ENCODE data around the gene CLEC7A. TPM values are rescaled to one million over a fixed set of nuclear protein-coding genes. Genes with fewer than 3 reads are reported as not detected.

The CLEC7A gene
- total RNA-seq, 4 donors from 2014 or later = 2.8 to 14.4 (median 4.7) TPM

GRCh38 chr12:10082117-10082874 is 47.7 kb downstream of the CLEC7A start:
- no peaks in the 10 kb centered on the region for H3K4me1 ChIP-seq
- TF ChIP-seq CTCF (IDR thresholded peaks at IDR 0.05) (no peak), POLR2A (IDR thresholded peaks at IDR 0.05) (no peak)
- no peaks in the 10 kb centered on the region for H3K36me3 ChIP-seq
- H3K9me3 ChIP-seq = peaks cover 0 to 4% of the 10 kb centered on the region in 2 donors
- no peak overlapping the region for H3K4me3 ChIP-seq
- no peaks in the 10 kb centered on the region for H3K27me3 ChIP-seq
- DNase-seq = no peak
- no peak overlapping the region for H3K27ac ChIP-seq
- intact Hi-C loops (cut with DNase I; ENCODE audit: low total_unique reads) = no loop called here

GRCh38 chr12:10075451-10075850 is 54.5 kb downstream of the CLEC7A start:
- TF ChIP-seq CTCF (IDR thresholded peaks at IDR 0.05) = no peak
- TF ChIP-seq POLR2A (IDR thresholded peaks at IDR 0.05) = no peak

GRCh38 chr12:10073261-10073660 is 56.7 kb downstream of the CLEC7A start:
- intact Hi-C loops (cut with DNase I; ENCODE audit: low total_unique reads) = no loop called here
- Histone ChIP-seq H3K27me3 (no peaks in the 10 kb centered on the region), H3K4me1 (no peaks in the 10 kb centered on the region), H3K4me3 (no peak overlapping the region), H3K9me3 (no peaks in the 10 kb centered on the region), H3K36me3 (no peaks in the 10 kb centered on the region), H3K27ac (no peak overlapping the region)
- TF ChIP-seq CTCF (IDR thresholded peaks at IDR 0.05) = no peak
- no peak for DNase-seq

More at GRCh38 chr12:10075451-10075850, 54.5 kb downstream of the CLEC7A start:
- intact Hi-C loops (cut with DNase I; ENCODE audit: low total_unique reads) = no loop called here
- Histone ChIP-seq H3K4me3 (no peak overlapping the region), H3K27me3 (no peaks in the 10 kb centered on the region), H3K27ac (peak overlapping the region in 1 of 2 donors; percentile 12), H3K9me3 (no peaks in the 10 kb centered on the region), H3K4me1 (no peaks in the 10 kb centered on the region), H3K36me3 (no peaks in the 10 kb centered on the region)
- no peak for DNase-seq

- Histone ChIP-seq H3K27me3 (no peaks in the 10 kb centered on the region), H3K9me3 (no peaks in the 10 kb centered on the region), H3K36me3 (no peaks in the 10 kb centered on the region), H3K27ac (no peak overlapping the region), H3K4me1 (no peaks in the 10 kb centered on the region), H3K4me3 (no peak overlapping the region)
- DNase-seq = no peak
- intact Hi-C loops (cut with DNase I; ENCODE audit: low total_unique reads) = no loop called here
- TF ChIP-seq POLR2A (IDR thresholded peaks at IDR 0.05) (no peak), CTCF (IDR thresholded peaks at IDR 0.05) (no peak)
Observed at GRCh38 chr12:10072131-10072530, 57.9 kb downstream of the CLEC7A start.

GRCh38 chr12:10070380-10070779 is 59.6 kb downstream of the CLEC7A start:
- peak overlapping the region in 1 of 2 donors; percentile 87 for H3K27ac ChIP-seq
- no peaks in the 10 kb centered on the region for H3K9me3 ChIP-seq
- no peaks in the 10 kb centered on the region for H3K36me3 ChIP-seq
- TF ChIP-seq CTCF (IDR thresholded peaks at IDR 0.05) (no peak), POLR2A (IDR thresholded peaks at IDR 0.05) (no peak)
- no peak for DNase-seq
- no peaks in the 10 kb centered on the region for H3K4me1 ChIP-seq
- H3K27me3 ChIP-seq = no peaks in the 10 kb centered on the region
- intact Hi-C loops (cut with DNase I; ENCODE audit: low total_unique reads) = no loop called here
- no peak overlapping the region for H3K4me3 ChIP-seq

All from uterus (tissue), 4 donors.